NCI-H345 treated with DMSO at 0.1 percent for 48 hours (cell line): ENCODE results near the gene LSM11.

Source experiments
- DNase-seq: peaks from one replicate; lab custom pipeline; 2025; ENCODE audit not compliant: unreplicated experiment; lab: John Stamatoyannopoulos, UW

LSM11 gene

DNA sequence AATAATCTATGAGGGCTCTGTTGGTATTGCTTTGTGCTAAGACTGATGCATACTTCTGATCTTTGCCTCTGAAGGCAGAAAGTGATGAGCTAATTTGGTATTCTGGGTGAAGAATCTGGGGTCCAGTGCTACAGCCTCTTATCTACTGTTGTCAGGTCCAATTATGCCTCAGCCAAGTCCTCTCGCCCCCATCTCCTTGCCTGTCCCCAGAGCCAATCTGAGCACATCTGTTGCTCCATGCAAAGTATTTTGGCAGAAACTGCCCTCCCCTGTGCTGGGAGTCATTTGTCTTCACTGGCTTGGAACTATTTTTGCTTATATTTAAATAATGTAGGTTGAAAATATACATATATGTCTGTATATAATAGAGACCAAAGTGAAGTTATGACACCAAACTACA is 23.4 kb downstream of the LSM11 start:
- no peak for DNase-seq

DNA sequence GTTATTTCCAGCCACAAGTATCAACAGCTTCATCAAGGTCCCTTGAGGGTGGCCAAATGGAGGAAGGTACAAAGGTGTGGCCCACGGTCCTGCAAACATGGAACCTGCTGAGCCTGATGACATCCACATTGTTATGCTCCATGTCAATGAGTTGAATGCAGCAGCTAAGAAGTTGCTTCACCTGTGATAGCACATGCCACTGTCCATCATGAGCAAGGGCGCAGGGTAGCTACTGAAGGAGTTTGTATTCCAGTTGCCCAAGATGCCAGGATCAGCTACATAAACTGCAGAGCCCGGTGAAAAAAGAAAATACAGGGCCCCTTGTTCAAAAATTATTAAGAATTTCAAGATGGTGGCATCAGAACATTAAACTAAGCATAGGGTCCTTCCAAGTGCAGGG is 24.2 kb downstream of the LSM11 start:
- no peak for DNase-seq

DNA sequence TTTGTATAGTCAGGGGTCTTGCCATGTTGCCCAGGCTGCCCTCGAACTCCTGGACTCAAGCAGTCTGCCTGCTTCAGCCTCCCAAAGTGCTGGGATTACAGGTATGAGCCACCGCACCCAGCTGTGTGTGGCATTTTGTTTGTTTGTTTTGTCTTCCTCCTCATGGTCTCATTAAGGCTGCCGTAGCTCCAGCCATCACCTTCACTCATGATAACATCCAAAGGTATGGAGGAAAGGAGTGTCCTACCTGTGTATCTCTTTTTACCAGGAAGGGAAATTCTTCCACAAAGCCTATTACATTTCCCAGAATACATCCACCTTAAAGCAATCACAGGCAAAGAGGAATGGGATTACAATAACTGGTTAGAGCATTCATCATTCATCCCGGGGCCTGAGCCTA is 27.2 kb downstream of the LSM11 start:
- DNase-seq: no peak

DNA sequence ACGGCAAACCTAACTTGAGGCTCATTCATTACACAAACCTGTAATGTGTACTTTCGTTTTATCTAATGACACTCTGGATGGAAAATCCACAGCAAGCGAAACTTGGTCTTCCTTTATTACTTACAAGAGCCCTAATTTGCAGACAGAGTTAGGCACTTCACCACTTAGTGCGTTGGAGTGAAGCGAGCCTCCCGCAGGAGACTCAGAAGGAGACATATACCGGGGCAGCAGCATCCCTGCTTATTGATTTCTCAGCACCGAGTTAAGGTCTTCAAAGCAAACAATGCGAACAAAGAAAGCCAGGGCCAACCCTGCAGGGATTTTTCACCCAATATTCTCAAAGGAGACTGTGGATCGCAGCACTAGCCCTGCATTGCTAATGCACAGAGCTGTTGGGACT is 28.6 kb downstream of the LSM11 start:
- DNase-seq: no peak

DNA sequence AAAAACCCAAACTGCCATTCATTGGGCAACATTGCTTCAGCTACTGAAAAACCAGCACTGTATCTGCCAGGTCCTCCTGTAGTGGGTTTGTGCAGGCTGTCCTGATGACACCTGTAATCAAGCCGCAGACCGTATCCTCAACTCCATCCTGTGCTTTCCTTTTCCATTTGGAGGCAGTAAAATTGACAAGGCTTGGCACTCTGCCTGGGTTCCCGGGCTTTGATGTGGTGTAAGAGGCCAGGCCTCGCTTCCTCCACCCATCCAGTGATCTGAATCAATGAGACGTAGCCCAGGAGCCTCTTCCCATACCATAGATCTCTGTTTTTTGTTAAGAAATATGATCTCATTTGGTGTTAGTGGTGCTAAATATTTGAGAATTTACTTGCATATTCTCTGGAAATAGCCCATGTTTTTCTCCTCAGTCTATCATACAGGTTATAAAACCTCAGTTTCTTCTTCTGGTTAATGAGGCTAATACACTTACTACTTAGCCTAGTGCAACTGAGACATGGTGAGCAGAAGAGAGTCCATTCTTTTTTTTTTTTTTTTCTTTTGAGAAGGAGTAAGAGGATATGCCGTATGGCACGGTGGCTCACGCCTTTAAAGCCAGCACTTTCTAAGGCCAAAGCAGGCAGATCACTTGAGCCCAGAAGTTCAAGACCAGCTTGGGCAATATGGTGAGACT is 34.8 kb downstream of the LSM11 start:
- no peak for DNase-seq

DNA sequence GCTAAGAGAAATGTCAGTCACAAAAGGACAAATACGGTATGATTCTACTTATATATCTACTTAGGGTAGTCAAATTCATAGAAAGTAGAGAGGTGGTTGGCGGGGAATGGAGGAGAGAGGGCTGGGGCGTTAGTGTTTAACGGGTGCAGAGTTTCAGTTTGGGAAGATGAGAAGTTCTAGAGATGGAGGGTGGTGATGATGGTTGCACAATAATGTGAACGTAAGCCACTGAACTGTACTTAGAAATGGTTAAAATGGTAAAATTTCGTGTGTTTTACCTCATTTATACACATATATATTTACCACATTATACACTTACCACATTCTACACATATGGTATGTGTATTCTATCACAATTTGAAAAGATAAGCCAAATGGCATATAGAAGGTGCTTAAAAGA is 35.7 kb downstream of the LSM11 start:
- DNase-seq: no peak

DNA sequence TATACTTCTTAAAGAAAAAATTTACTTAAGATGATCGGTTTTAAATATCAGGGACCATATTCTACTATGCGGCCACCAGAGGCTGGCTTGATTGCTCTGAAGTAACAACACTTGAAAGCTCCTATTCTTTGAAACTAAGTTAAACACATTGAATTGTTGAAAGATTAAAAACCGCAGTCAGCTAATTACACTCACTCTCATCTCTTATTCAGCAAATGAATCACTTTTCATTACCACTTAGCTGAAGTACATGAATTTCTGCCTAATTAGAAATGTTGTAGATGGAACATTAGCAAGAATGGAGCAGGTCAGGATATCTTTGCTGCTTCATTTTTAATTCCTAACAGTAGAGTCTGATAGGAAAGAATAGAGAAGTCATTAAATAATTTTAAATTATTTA is 42.3 kb downstream of the LSM11 start:
- no peak for DNase-seq

DNA sequence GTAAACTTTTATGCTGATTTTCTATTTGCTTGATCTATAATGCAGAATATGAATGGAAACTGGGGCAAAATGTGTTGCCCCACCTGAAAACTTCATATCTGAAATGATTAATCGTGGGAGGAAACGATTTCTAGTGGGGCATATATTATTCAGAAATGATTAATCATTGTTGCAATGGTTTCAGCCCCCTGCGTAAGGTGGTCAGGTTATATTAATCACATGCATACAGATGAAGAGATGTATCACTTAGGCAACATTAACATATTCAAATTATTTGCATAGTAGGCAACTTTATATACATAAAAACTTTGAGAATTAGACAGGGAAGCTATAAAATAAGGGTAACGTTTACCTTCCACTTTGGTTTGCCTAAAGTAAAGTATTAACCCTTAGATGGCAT is 49.8 kb downstream of the LSM11 start:
- DNase-seq: no peak

DNA sequence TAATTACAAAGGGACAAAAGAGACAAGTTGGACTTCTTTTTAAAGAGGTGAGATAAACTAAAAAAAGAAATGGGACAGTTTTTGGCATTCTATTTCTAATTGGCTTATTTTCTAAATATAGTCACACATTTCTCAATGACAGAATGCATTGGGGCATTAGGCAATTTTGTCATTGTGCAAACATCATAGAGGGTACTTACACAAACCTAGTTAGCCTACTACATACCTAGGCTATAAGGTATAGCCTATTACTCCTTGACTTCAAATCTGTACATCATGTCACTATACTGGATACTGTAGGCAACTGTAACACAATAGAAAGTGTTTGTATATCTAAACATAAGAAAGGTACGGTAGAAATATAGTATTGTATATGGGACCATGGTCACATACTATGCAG is 56.1 kb downstream of the LSM11 start:
- no peak for DNase-seq

DNA sequence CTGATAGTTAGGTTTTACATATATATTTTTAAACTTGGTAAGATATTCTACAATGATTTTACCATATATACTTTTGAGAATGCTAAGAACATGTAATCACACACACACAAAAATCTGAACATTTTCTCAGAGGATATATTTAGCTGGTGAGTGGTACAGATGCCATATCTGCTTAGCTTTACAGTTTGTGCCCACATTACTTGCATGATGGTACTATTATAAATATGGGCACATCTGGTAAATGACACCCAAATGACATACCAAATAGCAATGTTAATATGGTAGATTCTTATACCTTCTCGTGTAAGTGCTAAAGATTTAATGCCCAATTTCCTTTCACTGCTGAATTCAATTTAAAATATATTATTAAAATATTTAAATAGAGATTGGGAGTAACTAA is 56.6 kb downstream of the LSM11 start:
- no peak for DNase-seq

DNA sequence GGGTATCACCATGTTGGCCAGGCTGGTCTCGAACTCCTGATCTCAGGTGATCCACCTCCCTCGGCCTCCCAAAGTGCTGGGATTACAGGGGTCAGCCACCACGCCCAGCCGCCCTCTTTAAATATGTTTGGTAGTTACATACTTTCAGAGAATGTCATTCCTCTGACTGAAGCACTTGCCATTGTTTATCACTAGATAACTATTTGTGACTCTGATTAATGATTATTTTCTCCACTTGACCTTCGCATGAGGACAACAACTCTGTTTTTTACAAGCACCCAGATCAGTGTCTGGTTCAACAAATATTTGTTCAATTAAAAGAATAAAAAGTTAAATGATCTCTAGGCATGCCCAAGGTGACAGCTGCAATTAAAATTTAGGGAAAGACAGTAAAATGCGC is 59.2 kb downstream of the LSM11 start:
- DNase-seq: no peak

DNA sequence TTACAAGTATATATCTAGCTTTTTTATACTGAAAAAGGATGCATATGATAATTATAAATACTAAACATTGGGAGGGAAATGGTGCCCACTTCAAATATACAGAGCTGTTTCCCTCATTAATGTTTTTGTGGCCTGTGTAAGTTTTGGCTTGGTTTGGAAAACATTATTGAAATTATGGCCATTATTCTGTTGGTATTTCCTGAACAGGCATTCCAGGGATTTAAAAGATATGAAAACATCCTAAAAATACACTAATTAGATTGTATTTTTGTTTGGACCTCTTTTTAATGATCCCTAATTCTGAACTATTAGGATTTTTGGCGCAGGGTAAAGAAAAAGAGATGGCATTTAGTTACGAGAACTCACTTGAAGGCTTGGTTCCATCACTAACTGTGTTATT is 64.5 kb downstream of the LSM11 start:
- no peak for DNase-seq
